K562 (cell line): ENCODE results near the gene STK24. TPM values are rescaled to one million over a fixed set of nuclear protein-coding genes. Genes with fewer than 3 reads are reported as not detected.
A peak's percentile ranks its signal among the peaks of the same experiment; 100 is the strongest.

Experiments
- ATAC-seq: fragments of 200-7000 bp; cut with Tn5 transposase; 3 replicates; pipeline ENCODE4 v1.9.1; 2020; ENCODE audit warnings: moderate library complexity
- Bru-seq: library from RNA; stranded (reverse); fragments of 400-500 nt; gene quantifications from one replicate; lab custom pipeline; 2021; lab: Mats Ljungman, UMichigan
- BruChase-seq, 2 experiments: library from RNA; stranded (reverse); fragments of 400-500 nt; gene quantifications; one replicate each; lab custom pipeline; 2021; lab: Mats Ljungman, UMichigan
- BruUV-seq: library from RNA; stranded (reverse); fragments of 400-500 nt; replicated peaks from 2 replicates; lab custom pipeline; 2021; lab: Mats Ljungman, UMichigan
- CTCF ChIA-PET: fragments of 300-600 bp; formaldehyde crosslinking; extraction: SDS; loops from one replicate; lab custom pipeline; 2021; ENCODE audit warnings: low intra/inter-chr PET ratio; lab: Yijun Ruan, JAX
- POLR2A ChIA-PET: fragments of 300-600, 350-650 bp; sonication (Branson Sonifier 250); formaldehyde crosslinking; extraction: SDS; loops from one replicate; lab custom pipeline; 2021; ENCODE audit warnings: antibody characterized with exemption, inconsistent platforms; lab: Yijun Ruan, JAX
- DNase-seq, 4 experiments: peaks; one replicate each; pipeline versions ENCODE4 v3.0.0 to v3.0.0-alpha.2; 2011 to 2018; ENCODE audit warnings: low spot score in 3 of 4, mixed read lengths in 3 of 4; ENCODE audit errors: extremely low read depth in 1 of 4
- FAIRE-seq: peaks from 2 replicates; lab custom pipeline; 2011; peaks lifted over from hg19 to GRCh38; lab: Jason Lieb, UNC
- H2AFZ ChIP-seq: 2 replicates; pipeline ENCODE4 v1.6.0; 2011; ENCODE audit warnings: low read depth, low read length, control low read depth, inconsistent platforms
- H3K27ac ChIP-seq: fragments of 200-600 bp; 3 replicates; pipeline ENCODE4 v1.8.0; 2011; ENCODE audit warnings: low read depth, mild to moderate bottlenecking, control low read depth, inconsistent platforms, low read length, moderate library complexity, mixed read lengths; ENCODE audit errors: extremely low read depth
- H3K27me3 ChIP-seq, 2 experiments: fragments of 300-600 bp in 1 of 2; 2 replicates in 1 of 2; 3 replicates in 1 of 2; pipeline versions ENCODE4 v1.6.0 to v1.8.0; 2011; ENCODE audit warnings: inconsistent platforms in 2 of 2, low read length in 2 of 2, mild to moderate bottlenecking in 1 of 2, mixed read lengths in 1 of 2, moderate library complexity in 1 of 2; ENCODE audit not compliant: control insufficient read depth in 2 of 2, insufficient read depth in 2 of 2
- H3K36me3 ChIP-seq: fragments of 300-600 bp; 3 replicates; pipeline ENCODE4 v1.8.0; 2011; ENCODE audit warnings: mild to moderate bottlenecking, low read length, inconsistent platforms; ENCODE audit not compliant: control insufficient read depth, insufficient read depth
- H3K4me1 ChIP-seq, 2 experiments: fragments of 200-600 bp in 1 of 2; replicated peaks in 1 of 2; 2 replicates in 1 of 2; 3 replicates in 1 of 2; pipeline versions ENCODE4 v1.5.1 to v1.8.0; 2011; ENCODE audit warnings: inconsistent platforms in 2 of 2, low read length in 2 of 2, mild to moderate bottlenecking in 1 of 2, mixed read lengths in 1 of 2, moderate library complexity in 1 of 2; ENCODE audit not compliant: control insufficient read depth in 2 of 2, insufficient read depth in 2 of 2
- H3K4me2 ChIP-seq: 2 replicates; pipeline ENCODE4 v1.6.1; 2011; ENCODE audit warnings: low read length, control low read depth, inconsistent platforms, mixed read lengths; ENCODE audit not compliant: insufficient read depth
- H3K4me3 ChIP-seq: fragments of 200-600 bp; sonication (generic), shearing (Covaris generic); 2 replicates; pipeline ENCODE4 v1.5.1; 2016; ENCODE audit warnings: control low read depth, inconsistent platforms
- H3K79me2 ChIP-seq: fragments of 200-600 bp; 3 replicates; pipeline ENCODE4 v1.8.0; 2011; ENCODE audit warnings: low read length, inconsistent platforms; ENCODE audit not compliant: control insufficient read depth, insufficient read depth
- H3K9ac ChIP-seq, 2 experiments: 2 replicates each; pipeline versions ENCODE4 v1.6.0 to v1.6.1; 2011; ENCODE audit warnings: low read depth in 2 of 2, low read length in 2 of 2, control low read depth in 1 of 2, inconsistent platforms in 1 of 2, mild to moderate bottlenecking in 1 of 2, mixed read lengths in 1 of 2; ENCODE audit not compliant: insufficient read depth in 1 of 2
- H3K9me1 ChIP-seq: one replicate; pipeline ENCODE4 v1.6.0; 2011; ENCODE audit warnings: inconsistent platforms, mild to moderate bottlenecking, low read length, moderate library complexity; ENCODE audit not compliant: control insufficient read depth, insufficient read depth
- H3K9me3 ChIP-seq: replicated peaks from 2 replicates; pipeline ENCODE4 v1.5.1; 2011; ENCODE audit warnings: low read depth, low read length, inconsistent platforms; ENCODE audit not compliant: control insufficient read depth, insufficient read depth
- H4K20me1 ChIP-seq: replicated peaks from 2 replicates; pipeline ENCODE4 v1.6.1; 2011; ENCODE audit warnings: low read length, inconsistent platforms, mixed read lengths; ENCODE audit not compliant: control insufficient read depth, insufficient read depth
- BCL6 ChIP-seq: fragments of 250-450 bp; sonication (Bioruptor Pico); IDR thresholded peaks from 2 replicates; pipeline ENCODE4 v1.4.0; 2020
- CTCFL ChIP-seq: IDR thresholded peaks from 2 replicates; pipeline ENCODE4 v1.6.1; 2011; ENCODE audit warnings: borderline replicate concordance, low read depth, mild to moderate bottlenecking, moderate library complexity, low read length; ENCODE audit not compliant: insufficient read depth, poor library complexity, severe bottlenecking
- ETS1 ChIP-seq: conservative IDR thresholded peaks from 2 replicates; pipeline ENCODE4 v1.6.1; 2011; ENCODE audit warnings: low read depth, mild to moderate bottlenecking, low read length; ENCODE audit not compliant: control insufficient read depth
- KDM5B ChIP-seq: fragments of 200-600 bp; sonication (generic); IDR thresholded peaks from 2 replicates; pipeline ENCODE4 v1.6.1; 2012; ENCODE audit warnings: low read depth, mild to moderate bottlenecking, moderate library complexity, low read length, control low read depth, inconsistent platforms; ENCODE audit not compliant: insufficient replicate concordance
- POLR2G ChIP-seq: fragments of 200-400 bp; formaldehyde crosslinking; IDR thresholded peaks from 2 replicates; pipeline ENCODE4 v1.6.1; 2017; ENCODE audit warnings: low read depth, mild to moderate bottlenecking, antibody characterized with exemption, low read length, moderate library complexity
- POLR2H ChIP-seq: IDR thresholded peaks from 2 replicates; pipeline ENCODE4 v1.6.1; 2016; ENCODE audit warnings: missing genetic modification characterization, low read depth, mild to moderate bottlenecking, control low read depth, missing compliant biosample characterization, moderate library complexity
- POU5F1 ChIP-seq: fragments of 150-350 bp; IDR thresholded peaks from 2 replicates; pipeline ENCODE4 v1.6.1; 2014; ENCODE audit warnings: borderline replicate concordance, low read length, low read depth, mild to moderate bottlenecking; ENCODE audit not compliant: partially characterized antibody
- SMAD1 ChIP-seq: fragments of 150-350 bp; IDR thresholded peaks from 2 replicates; pipeline ENCODE4 v1.6.1; 2014; ENCODE audit warnings: low read length, low read depth; ENCODE audit not compliant: partially characterized antibody
- WGBS: fragments of 100-300 bp; shearing (Covaris generic); methylation state at CpG from one replicate; pipeline ENCODE4 v1.1.6; 2016; ENCODE audit warnings: low coverage, mixed read lengths; ENCODE audit not compliant: insufficient coverage; ENCODE audit errors: missing lambda C conversion rate; 5-methylcytosine and 5-hydroxymethylcytosine counted together
- in situ Hi-C: fragments of 300-500 bp; cut with MboI; formaldehyde crosslinking; loops from 4 replicates; pipeline ENCODE4 v1.15.0; 2018; ENCODE audit warnings: inconsistent platforms, mixed read lengths
- intact Hi-C: fragments of 100-400 bp; cut with micrococcal nuclease; formaldehyde crosslinking; loops from 2 replicates; pipeline ENCODE4 v1.14.2; 2022
- long read RNA-seq, 3 experiments: library from polyadenylated mRNA in 2 of 3; library from RNA in 1 of 3; unstranded in 2 of 3; stranded (forward) in 1 of 3; transcript quantifications; one replicate each; pipeline ENCODE4 v2.0.0, GENCODE V29; 2019 to 2022
- polyA minus RNA-seq, 3 experiments: library from RNA; depleted of rRNA, polyadenylated mRNA; stranded (reverse); fragments of >200 nt; gene quantifications; 2 replicates each; pipeline ENCODE4 v1.2.3, GENCODE V29; 2011
- polyA plus RNA-seq, 8 experiments: library from polyadenylated mRNA; depleted of rRNA in 4 of 8; stranded (reverse) in 5 of 8; unstranded in 3 of 8; fragments of >200 nt; fragmentation: Nextera tagmentation in 2 of 8; fragmentation: Illumina TruSeq in 1 of 8; extraction: Ambion mirVana in 2 of 8; extraction: Trizol in 1 of 8; gene quantifications; 2 replicates each; pipeline versions ENCODE4 v1.2.1 to v1.2.3, GENCODE V29; 2011 to 2014; ENCODE audit warnings: inconsistent platforms in 1 of 8, missing spikeins in 1 of 8
- total RNA-seq, 7 experiments: library from RNA; depleted of rRNA in 6 of 7; stranded (reverse); fragments of >200 nt in 6 of 7; fragmentation: Illumina TruSeq in 2 of 7; extraction: Trizol in 2 of 7; gene quantifications; 2 replicates each; pipeline versions ENCODE4 v1.2.1 to v1.2.3, GENCODE V29; 2011 to 2021; ENCODE audit warnings: low replicate concordance in 1 of 7

STK24 gene
- 26.2 and 51.3 TPM in 2 replicates for total RNA-seq (2011; cell fraction: chromatin; rRNA removed; ENCODE audit: low replicate concordance)
- 14.5 and 15.4 TPM in 2 replicates for total RNA-seq (2011; cell fraction: nucleolus; rRNA removed)
- total RNA-seq (2011; cell fraction: nucleoplasm; rRNA removed), result 25.6 and 40.1 TPM in 2 replicates
- total RNA-seq (2014; rRNA removed) (26.0 and 29.1 TPM in 2 replicates), total RNA-seq (2014; rRNA removed; fragmentation: Illumina TruSeq; extraction: Trizol) (44.1 and 50.8 TPM in 2 replicates), total RNA-seq (2015; rRNA removed; fragmentation: Illumina TruSeq; extraction: Trizol) (40.2 and 42.6 TPM in 2 replicates), total RNA-seq (2021) (46.8 and 57.6 TPM in 2 replicates), polyA plus RNA-seq (2011; rRNA removed) (21.4 and 25.5 TPM in 2 replicates), polyA plus RNA-seq (2014; fragmentation: Illumina TruSeq; extraction: Trizol) (69.9 and 78.4 TPM in 2 replicates), polyA plus RNA-seq (2014; fragmentation: Nextera tagmentation; extraction: Ambion mirVana) (1 to 10 TPM; 3.8 to 5.9 TPM), polyA plus RNA-seq (2014; rRNA removed) (28.2 and 29.6 TPM in 2 replicates), polyA minus RNA-seq (2011; rRNA and poly(A)+ RNA removed) (19.6 and 23.0 TPM in 2 replicates), Bru-seq, nascent RNA (percentile 80 among the genes with signal in this experiment), BruChase-seq, experiment 1, labeled RNA remaining after a 2-hour chase (percentile 78 among the genes with signal in this experiment), BruChase-seq, experiment 2, labeled RNA remaining after a 6-hour chase (percentile 78 among the genes with signal in this experiment)
- polyA plus RNA-seq (2011; cell fraction: cytosol; rRNA removed), result 14.8 and 23.6 TPM in 2 replicates
- polyA plus RNA-seq (2011; cell fraction: nucleus; rRNA removed), result 26.9 and 31.8 TPM in 2 replicates
- 39.0 and 50.4 TPM in 2 replicates for polyA plus RNA-seq (2012)
- 16.8 and 18.7 TPM in 2 replicates for polyA minus RNA-seq (2011; cell fraction: cytosol; rRNA and poly(A)+ RNA removed)
- polyA minus RNA-seq (2011; cell fraction: nucleus; rRNA and poly(A)+ RNA removed), result 11.0 and 12.4 TPM in 2 replicates
- long read RNA-seq, experiment 1, full-length matches to known transcripts, result 116 of 152 reads
- long read RNA-seq, experiment 1, partial matches to known transcripts, result 17 of 152 reads
- long read RNA-seq, experiment 1, other reads (novel, unspliced or antisense), result 19 of 152 reads
- long read RNA-seq, experiment 2, full-length matches to known transcripts, result 44 of 100 reads
- long read RNA-seq, experiment 2, partial matches to known transcripts, result 9 of 100 reads
- long read RNA-seq, experiment 2, other reads (novel, unspliced or antisense), result 47 of 100 reads
- long read RNA-seq, experiment 3, full-length matches to known transcripts, result 2 of 5 reads
- long read RNA-seq, experiment 3, partial matches to known transcripts, result 2 of 5 reads
- long read RNA-seq, experiment 3, other reads (novel, unspliced or antisense), result 1 of 5 reads

GRCh38 chr13:98576963-98577835 is at the start of gene STK24:
Gene STK24, minus strand, starts transcription at chr13:98577107. Its CDS starts 321 bp downstream, at chr13:98576786.
- H3K79me2 ChIP-seq, result peaks cover 44% of the 10 kb centered on the region
- intact Hi-C loops (no loop called here), in situ Hi-C loops (no loop called here)
- no peaks in the 10 kb centered on the region; the same call in 2 of the 3 replicates for H3K36me3 ChIP-seq
- H3K9ac ChIP-seq, result peak within 1 kb of the TSS; percentile 90 to 95
- H3K27me3 ChIP-seq, result no peaks in the 10 kb centered on the region
- H3K4me2 ChIP-seq, result peak within 1 kb of the TSS; percentile 86
- peaks cover 24% of the 10 kb centered on the region for H4K20me1 ChIP-seq
- H3K4me1 ChIP-seq, result peaks cover 18% of the 10 kb centered on the region in 2 experiments; a peak in 4 of 5 replicates
- H3K9me1 ChIP-seq, result peaks cover 2% of the 10 kb centered on the region
- peak within 1 kb of the TSS; percentile 85 for H3K27ac ChIP-seq
- FAIRE-seq (no peak), ATAC-seq (peak; percentile 70), DNase-seq (peak; percentile 71 to 88 (median 86))
- no peaks in the 10 kb centered on the region for H3K9me3 ChIP-seq
- WGBS, result 0% methylated on average over 10 of the region's 103 CpGs
- peak within 1 kb of the TSS; percentile 81 for H3K4me3 ChIP-seq
- BruUV-seq, result no TSS peak
- ChIA-PET CTCF (no interaction called here), POLR2A (interaction anchor here (1.0 to 1.1 kb wide), 3 partner anchors 9 to 19 kb away, joined by 3 to 4 read pairs (median 3); no protein-coding TSS in a partner anchor)
- H2AFZ ChIP-seq, result peak within 1 kb of the TSS; percentile 86
- TF ChIP-seq BCL6, result no peak
- TF ChIP-seq POLR2G, result peak; percentile 78
- no peak for TF ChIP-seq POU5F1
- TF ChIP-seq KDM5B, result peak; percentile 50
- TF ChIP-seq SMAD1, result no peak
- TF ChIP-seq CTCFL, result peak; percentile 56
- TF ChIP-seq POLR2H, result peak; percentile 57
- TF ChIP-seq ETS1, result 0 out of 2 replicates have a peak, but pooled peaks have one; percentile 64
